Measurements from ENCODE around the gene TTC39B.
"Not testable (repeated sequence)": the region's sequence is repeated elsewhere in the genome, so short reads cannot be mapped to it uniquely, and the experiment has no call there.

Gene TTC39B

GRCh38 chr9:15262581-15262980, 44.4 kb downstream of the TTC39B start:
- DNase-seq: no peak

GRCh38 chr9:15256426-15256825, 50.6 kb downstream of the TTC39B start:
- DNase-seq: no peak

- no peak for DNase-seq
These were observed 53.2 kb downstream of the TTC39B start for GRCh38 chr9:15253786-15254185.

GRCh38 chr9:15253197-15253596, 53.8 kb downstream of the TTC39B start:
- no peak for DNase-seq

GRCh38 chr9:15249981-15250380, 57.0 kb downstream of the TTC39B start:
- DNase-seq: no peak

- DNase-seq: no peak
These were observed 57.8 kb downstream of the TTC39B start for GRCh38 chr9:15249042-15249818.

GRCh38 chr9:15248621-15249020, 58.4 kb downstream of the TTC39B start:
- DNase-seq: no peak

- DNase-seq: no peak
These were observed 58.9 kb downstream of the TTC39B start for GRCh38 chr9:15248081-15248480.

- no peak for DNase-seq
These were observed 60.3 kb downstream of the TTC39B start for GRCh38 chr9:15246708-15247107.

- no peak for DNase-seq
These were observed 60.8 kb downstream of the TTC39B start for GRCh38 chr9:15246243-15246642.

- DNase-seq: no peak
These were observed 63.0 kb downstream of the TTC39B start for GRCh38 chr9:15244001-15244441.

- no peak for DNase-seq
These were observed 63.9 kb downstream of the TTC39B start for GRCh38 chr9:15243081-15243480.

- DNase-seq: no peak
These were observed 66.1 kb downstream of the TTC39B start for GRCh38 chr9:15240927-15241326.

GRCh38 chr9:15239816-15240215, 67.2 kb downstream of the TTC39B start:
- no peak for DNase-seq

- DNase-seq: no peak
These were observed 68.4 kb downstream of the TTC39B start for GRCh38 chr9:15238646-15239045.

- DNase-seq: no peak
These were observed 71.4 kb downstream of the TTC39B start for GRCh38 chr9:15235658-15236057.

GRCh38 chr9:15233941-15234490, 73.0 kb downstream of the TTC39B start:
- DNase-seq: not testable (repeated sequence)

- DNase-seq: peak; percentile 7 to 65
These were observed 74.2 kb downstream of the TTC39B start for GRCh38 chr9:15232706-15233280.

- DNase-seq: peak; percentile 68 to 80
These were observed 75.0 kb downstream of the TTC39B start for GRCh38 chr9:15231788-15232635.

GRCh38 chr9:15229409-15229808, 77.6 kb downstream of the TTC39B start:
- DNase-seq: peak; percentile 60 to 74

- DNase-seq: no peak
These were observed 79.5 kb downstream of the TTC39B start for GRCh38 chr9:15227491-15227890.

- no peak for DNase-seq
These were observed 81.4 kb downstream of the TTC39B start for GRCh38 chr9:15225564-15226126.

GRCh38 chr9:15222313-15222712, 84.7 kb downstream of the TTC39B start:
- no peak for DNase-seq
